ENCODE measurements around the gene MBOAT2. TPM values are rescaled to one million over a fixed set of nuclear protein-coding genes. Genes with fewer than 3 reads are reported as not detected.

MBOAT2 gene
- total and polyA plus RNA-seq, 4 donors, result 0.57 to 65.5 (median 3.2) TPM

DNA sequence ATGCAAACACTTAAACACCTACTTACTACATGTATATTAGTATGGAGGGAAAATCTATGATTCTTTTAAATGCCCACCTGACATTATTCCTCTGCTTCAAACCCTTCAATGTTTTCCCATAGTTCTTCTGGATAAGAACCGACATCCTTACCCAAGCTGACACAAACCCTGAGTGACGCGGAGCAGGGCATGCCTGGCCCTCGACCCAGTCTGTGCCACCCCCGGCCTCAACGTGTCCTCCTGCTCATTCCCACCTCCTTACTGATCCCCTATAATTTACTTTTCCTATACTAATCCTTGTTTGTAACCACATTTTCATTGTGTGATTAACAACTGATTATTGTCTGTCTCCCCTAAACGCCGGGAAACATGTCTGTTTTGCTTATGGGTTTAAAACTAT, 183.5 kb downstream of the MBOAT2 start:
- no peaks in the 10 kb centered on the region for H3K9me3 ChIP-seq (ENCODE audit: control insufficient read depth in 4 of 4, low read length in 3 of 4)
- H3K4me3 ChIP-seq (ENCODE audit: low read depth in 1 of 3, low read length in 3 of 3), result no peak overlapping the region
- DNase-seq (ENCODE audit: low spot score), result no peak
- no peak overlapping the region for H3K27ac ChIP-seq (ENCODE audit: low read depth in 1 of 2, low read length in 2 of 2)
- TF ChIP-seq, protein P1, sequence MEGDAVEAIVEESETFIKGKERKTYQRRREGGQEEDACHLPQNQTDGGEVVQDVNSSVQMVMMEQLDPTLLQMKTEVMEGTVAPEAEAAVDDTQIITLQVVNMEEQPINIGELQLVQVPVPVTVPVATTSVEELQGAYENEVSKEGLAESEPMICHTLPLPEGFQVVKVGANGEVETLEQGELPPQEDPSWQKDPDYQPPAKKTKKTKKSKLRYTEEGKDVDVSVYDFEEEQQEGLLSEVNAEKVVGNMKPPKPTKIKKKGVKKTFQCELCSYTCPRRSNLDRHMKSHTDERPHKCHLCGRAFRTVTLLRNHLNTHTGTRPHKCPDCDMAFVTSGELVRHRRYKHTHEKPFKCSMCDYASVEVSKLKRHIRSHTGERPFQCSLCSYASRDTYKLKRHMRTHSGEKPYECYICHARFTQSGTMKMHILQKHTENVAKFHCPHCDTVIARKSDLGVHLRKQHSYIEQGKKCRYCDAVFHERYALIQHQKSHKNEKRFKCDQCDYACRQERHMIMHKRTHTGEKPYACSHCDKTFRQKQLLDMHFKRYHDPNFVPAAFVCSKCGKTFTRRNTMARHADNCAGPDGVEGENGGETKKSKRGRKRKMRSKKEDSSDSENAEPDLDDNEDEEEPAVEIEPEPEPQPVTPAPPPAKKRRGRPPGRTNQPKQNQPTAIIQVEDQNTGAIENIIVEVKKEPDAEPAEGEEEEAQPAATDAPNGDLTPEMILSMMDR (IDR thresholded peaks at IDR 0.05; ENCODE audit: low read depth, low read length, missing input control), result no peak
- TF ChIP-seq RAD21 (IDR thresholded peaks at IDR 0.05), result no peak
- no peak for TF ChIP-seq YY1 (IDR thresholded peaks at IDR 0.05)
- no peak for TF ChIP-seq HNF4A (conservative IDR thresholded peaks at IDR 0.05)
- TF ChIP-seq JUND (IDR thresholded peaks at IDR 0.05), result no peak
- H3K4me1 ChIP-seq (ENCODE audit: control insufficient read depth in 4 of 4, insufficient read depth in 4 of 4, low read length in 3 of 4), result peaks cover 3 to 25% (median 12%) of the 10 kb centered on the region in 4 donors
- H3K36me3 ChIP-seq (ENCODE audit: control insufficient read depth in 4 of 4, insufficient read depth in 3 of 4, low read depth in 1 of 4, low read length in 3 of 4), result peaks cover 0 to 23% (median 8%) of the 10 kb centered on the region in 4 donors
- H3K27me3 ChIP-seq (ENCODE audit: control insufficient read depth in 4 of 4, insufficient read depth in 4 of 4, low read length in 3 of 4), result no peaks in the 10 kb centered on the region
- no peak overlapping the region for H3K9ac ChIP-seq (ENCODE audit: low read depth in 1 of 2, low read length in 2 of 2)
- WGBS, result 63% methylated on average over 8 of the region's 8 CpGs

- Histone ChIP-seq H3K27ac (ENCODE audit: low read depth in 1 of 2, low read length in 2 of 2) (no peak overlapping the region), H3K9me3 (ENCODE audit: control insufficient read depth in 4 of 4, low read length in 3 of 4) (no peaks in the 10 kb centered on the region), H3K9ac (ENCODE audit: low read depth in 1 of 2, low read length in 2 of 2) (no peak overlapping the region), H3K36me3 (ENCODE audit: control insufficient read depth in 4 of 4, insufficient read depth in 3 of 4, low read depth in 1 of 4, low read length in 3 of 4) (peaks cover 0 to 16% (median 6%) of the 10 kb centered on the region in 4 donors), H3K4me1 (ENCODE audit: control insufficient read depth in 4 of 4, insufficient read depth in 4 of 4, low read length in 3 of 4) (peaks cover 3 to 25% (median 12%) of the 10 kb centered on the region in 4 donors), H3K4me3 (ENCODE audit: low read depth in 1 of 3, low read length in 3 of 3) (no peak overlapping the region), H3K27me3 (ENCODE audit: control insufficient read depth in 4 of 4, insufficient read depth in 4 of 4, low read length in 3 of 4) (no peaks in the 10 kb centered on the region)
- DNase-seq (ENCODE audit: low spot score), result no peak
- WGBS, result 92% methylated on average over 5 of the region's 5 CpGs
- TF ChIP-seq NR2F2 (IDR thresholded peaks at IDR 0.05) (no peak), EGR1 (IDR thresholded peaks at IDR 0.05; ENCODE audit: low read depth in 2 of 2) (no peak), TAF1 (conservative IDR thresholded peaks at IDR 0.05) (no peak), SP1 (IDR thresholded peaks at IDR 0.05) (no peak), YY1 (IDR thresholded peaks at IDR 0.05) (no peak), FOXA2 (IDR thresholded peaks at IDR 0.05) (no peak), JUND (IDR thresholded peaks at IDR 0.05) (no peak), HNF4G (IDR thresholded peaks at IDR 0.05) (no peak), GABPA (IDR thresholded peaks at IDR 0.05 in 1 of 2, conservative IDR thresholded peaks at IDR 0.05 in 1 of 2) (no peak), RXRA (IDR thresholded peaks at IDR 0.05) (no peak), HNF4A (conservative IDR thresholded peaks at IDR 0.05) (no peak), RAD21 (IDR thresholded peaks at IDR 0.05) (no peak), FOXA1 (IDR thresholded peaks at IDR 0.05) (no peak)
- TF ChIP-seq, protein P1 (IDR thresholded peaks at IDR 0.05; ENCODE audit: low read depth, low read length, missing input control), result no peak
- TF ChIP-seq, protein P2, sequence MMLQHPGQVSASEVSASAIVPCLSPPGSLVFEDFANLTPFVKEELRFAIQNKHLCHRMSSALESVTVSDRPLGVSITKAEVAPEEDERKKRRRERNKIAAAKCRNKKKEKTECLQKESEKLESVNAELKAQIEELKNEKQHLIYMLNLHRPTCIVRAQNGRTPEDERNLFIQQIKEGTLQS (IDR thresholded peaks at IDR 0.05), result no peak
- TF ChIP-seq, protein P3, sequence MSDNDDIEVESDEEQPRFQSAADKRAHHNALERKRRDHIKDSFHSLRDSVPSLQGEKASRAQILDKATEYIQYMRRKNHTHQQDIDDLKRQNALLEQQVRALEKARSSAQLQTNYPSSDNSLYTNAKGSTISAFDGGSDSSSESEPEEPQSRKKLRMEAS (IDR thresholded peaks at IDR 0.05), result no peak
These were observed 184.3 kb downstream of the MBOAT2 start for GRCh38 chr2:8819194-8819593.
